HG03558 (cell line): ENCODE results near the gene GLYATL3.
A peak's percentile ranks its signal among the peaks of the same experiment; 100 is the strongest.

Experiments used
- ATAC-seq: cut with Tn5 transposase; IDR thresholded peaks from one replicate; pipeline ENCODE4 v1.9.1; 2021; ENCODE audit warnings: moderate number of reproducible peaks; ENCODE audit not compliant: unreplicated experiment; ENCODE audit errors: extremely low read depth

Gene GLYATL3

DNA sequence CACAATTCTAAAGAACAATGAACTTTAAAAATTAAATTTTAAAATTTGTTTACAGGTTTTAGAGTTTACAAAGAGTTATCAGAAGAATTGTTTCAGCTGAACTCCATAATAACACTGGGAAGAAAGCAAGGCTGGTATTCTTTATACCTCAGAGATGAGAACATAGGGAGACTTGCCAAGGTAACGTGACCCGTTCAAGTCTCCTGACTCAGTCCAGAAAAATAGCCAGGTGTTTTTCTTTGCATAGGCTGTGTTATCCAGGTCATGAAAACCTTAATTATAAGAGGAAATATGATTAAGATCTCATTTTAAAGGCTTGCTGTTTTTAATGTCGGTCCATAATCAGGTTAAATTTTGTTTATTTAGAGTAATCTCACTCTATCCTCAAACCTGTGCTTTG lies 42.2 kb downstream of the GLYATL3 start:
- ATAC-seq = no peak

DNA sequence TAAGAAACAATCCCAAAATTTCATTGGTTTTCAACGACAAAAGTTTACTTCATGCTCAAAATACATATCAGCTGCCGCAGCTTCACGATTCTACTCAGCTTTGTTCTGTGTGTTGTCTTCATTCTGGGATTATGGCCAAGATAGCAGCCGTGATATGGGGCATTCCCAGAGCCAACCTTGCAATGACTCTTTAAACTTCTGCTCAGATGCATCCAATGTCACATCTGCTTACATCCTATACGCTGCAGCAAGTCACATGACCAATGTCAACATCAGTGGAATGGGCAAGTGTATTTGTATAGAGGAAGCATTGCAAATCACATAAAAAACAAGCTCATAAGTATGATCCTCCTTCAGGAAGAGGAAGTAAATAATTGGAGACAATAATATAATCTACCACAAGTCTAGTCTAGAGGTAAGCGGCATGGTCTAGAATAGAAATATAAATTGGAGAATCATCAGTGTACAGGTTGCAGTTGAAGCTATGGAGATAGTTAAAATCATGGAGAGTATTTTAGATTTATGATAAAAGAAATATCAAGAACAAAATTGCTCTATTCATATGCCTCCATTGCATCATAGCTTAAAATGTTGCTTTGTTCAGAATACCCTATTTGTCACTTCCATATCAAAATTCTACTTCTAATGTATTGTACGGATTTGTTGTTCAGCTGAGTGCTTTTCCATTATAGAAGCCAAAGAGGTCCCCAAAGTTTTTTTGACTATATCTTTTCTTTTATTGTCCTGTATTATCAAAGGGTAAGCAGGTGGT lies 43.5 kb downstream of the GLYATL3 start:
- no peak for ATAC-seq

DNA sequence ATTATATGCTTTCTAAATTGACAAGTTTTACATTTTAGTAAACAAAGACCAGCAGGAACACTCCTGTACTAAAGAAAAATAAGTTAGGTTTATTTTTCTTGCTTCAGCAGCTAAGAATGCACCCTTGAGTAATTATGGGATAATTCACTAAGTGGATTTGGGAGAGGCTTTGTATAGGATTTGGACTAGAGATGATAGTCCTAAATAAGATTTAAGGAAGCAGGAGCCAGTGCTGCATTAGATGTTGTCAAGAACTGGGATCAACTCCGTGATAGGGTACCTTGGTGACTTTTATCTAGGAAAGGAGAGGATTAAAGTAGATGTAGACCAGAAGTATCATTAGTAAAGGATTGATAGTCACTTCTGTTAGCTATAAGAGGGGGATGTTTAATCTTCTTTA lies 46.6 kb downstream of the GLYATL3 start:
- no peak for ATAC-seq

DNA sequence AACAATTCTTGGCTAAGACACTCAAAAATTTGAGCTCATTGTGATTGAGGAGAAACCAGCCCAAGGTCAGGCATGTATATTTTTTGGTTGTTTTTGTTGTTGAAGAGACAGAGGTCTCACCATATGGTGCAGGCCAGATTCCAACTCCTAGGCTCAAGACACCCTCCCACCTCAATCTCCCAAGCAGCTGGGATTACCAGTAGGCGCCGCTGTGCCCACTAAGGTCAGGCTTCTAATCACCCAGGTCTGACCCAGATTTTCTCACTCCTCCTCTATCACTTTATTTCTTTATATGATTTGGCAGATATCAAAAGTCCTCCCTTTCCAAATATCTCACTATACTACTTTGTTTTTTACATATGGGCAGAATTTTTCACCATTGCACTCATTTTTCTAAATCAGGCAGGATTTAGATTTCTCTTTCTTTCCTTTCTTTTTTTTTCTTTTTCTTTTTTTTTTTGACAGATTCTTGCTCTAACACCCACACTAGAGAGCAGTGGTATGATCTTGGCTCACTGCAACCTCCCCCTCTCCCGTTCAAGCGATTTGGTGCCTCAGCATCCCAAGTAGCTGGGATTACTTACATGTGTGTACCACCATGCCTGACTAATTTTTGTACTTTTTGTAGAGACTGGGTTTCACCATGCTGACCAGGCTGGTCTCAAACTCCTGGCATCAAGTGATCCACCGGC lies 49.0 kb downstream of the GLYATL3 start:
- no peak for ATAC-seq

DNA sequence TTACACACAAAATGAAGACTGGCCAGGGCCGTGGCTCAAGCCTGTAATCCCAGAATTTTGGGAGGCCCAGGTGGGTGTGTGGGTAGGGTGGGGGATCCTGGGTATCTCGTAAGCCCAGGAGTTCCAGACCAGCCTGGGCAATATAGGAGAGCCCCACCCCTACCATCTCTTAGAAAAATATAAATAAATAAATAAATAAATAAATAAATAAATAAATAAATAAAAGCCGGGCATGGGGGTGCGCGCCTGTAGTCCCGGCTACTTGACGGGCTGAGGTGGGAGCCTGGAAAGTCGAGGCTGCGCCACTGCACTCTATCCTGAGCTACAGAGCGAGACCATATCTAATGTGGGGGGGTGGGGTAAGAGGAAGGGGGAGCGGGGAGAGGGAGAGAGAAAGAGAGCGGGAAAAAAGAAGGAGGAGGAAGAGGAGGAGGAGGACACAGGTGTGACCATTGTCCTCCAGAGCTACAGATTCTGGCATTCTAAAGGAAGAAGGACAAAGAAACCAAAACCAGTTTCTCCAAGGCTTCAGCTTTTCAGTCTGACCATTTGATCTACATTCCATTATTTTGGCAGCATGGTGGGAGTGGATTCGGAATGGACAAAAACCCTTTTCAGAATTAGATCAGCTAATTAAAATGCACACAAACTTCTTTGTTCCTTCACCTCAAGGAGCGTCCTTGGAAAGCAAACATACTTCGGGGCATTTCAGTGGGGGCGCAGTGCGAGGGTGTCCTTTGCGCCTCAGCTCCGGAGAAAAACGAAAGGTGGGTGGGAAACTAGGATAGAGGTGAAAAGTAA lies 50.2 kb downstream of the GLYATL3 start:
- no peak for ATAC-seq

DNA sequence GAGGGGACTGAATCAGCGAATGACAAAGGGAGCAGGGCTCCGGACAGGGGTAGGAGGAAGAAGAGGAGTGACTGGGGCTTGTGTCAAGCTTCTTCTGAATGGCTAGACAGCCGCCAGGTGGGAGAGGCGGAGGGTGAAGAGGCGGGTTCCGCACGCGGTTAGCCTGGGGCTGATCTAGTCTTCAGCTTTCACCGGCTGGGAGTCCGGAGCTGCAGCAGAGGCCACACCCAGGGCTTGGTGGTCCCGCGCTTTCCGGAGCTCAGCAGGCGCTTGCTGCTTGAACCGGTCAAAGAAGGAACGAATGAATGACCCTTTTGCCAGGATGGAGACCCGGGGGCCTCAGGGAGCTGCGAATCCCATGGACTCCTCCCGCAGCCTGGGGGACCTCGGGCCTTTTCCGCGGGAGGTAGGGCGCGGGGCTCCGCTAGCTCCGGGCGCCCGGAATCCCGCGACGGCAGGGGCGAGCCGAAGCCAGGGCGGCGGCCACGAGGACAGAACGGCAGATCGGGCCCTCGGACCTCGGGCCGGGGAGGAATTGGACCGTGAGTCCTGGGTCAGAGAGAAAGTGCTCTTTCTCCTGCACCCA lies 50.9 kb downstream of the GLYATL3 start, which contains the start of gene C6orf141:
TSS of gene C6orf141 (plus strand) at position 177 of the 586 bp plus-strand sequence. CDS start at position 302, 125 bp downstream.
- ATAC-seq = peak; percentile 64

DNA sequence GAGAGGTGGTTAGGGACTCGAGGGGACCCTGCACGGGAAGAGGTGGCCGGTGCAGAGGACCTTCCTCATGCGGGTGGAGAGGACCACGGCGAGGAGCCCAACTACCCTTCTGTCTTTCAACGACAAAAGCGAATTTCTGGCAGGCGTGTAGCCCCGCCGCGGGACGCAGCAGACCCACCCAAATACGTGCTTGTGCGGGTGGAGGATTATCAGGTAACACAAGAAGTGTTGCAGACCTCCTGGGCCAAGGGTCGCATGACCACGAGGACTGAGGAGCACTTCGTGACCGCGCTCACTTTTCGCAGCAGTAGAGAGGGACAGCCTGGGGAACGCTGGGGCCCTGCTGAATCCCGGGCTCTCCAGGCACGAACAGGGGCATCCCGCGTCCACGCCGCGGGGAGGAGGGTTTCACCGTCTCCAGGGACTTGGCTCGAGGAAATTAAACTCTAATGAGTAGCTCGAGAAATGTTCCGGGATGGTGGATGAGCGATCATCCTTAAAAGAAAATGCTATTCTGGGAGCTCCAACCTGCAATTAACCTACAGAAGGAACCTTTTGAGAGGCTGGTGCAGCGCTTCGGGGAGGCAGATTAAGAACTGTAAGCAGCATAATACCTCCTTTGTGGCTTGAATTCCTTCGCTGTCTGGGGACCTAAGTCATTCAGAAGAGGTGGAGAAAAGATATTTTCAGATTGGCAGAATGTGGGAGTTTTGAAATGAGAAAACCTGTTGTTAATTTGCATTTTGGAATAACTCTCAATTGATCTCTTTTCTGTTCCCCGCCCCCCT lies 51.5 kb downstream of the GLYATL3 start:
- no peak for ATAC-seq

DNA sequence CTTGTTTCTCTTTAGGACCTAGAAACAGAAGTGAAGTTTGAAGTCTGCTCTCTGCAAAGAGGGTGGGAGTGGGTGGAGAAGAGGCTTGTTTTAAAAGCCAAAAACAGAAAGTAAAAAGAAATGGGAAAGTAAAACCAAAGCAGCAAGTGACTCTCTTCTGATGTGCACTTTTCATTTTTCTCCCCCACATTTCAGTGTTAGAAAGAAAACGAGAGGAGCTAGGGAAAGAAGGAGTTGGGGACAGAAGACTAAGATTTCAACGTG lies 52.1 kb downstream of the GLYATL3 start:
- ATAC-seq = no peak

DNA sequence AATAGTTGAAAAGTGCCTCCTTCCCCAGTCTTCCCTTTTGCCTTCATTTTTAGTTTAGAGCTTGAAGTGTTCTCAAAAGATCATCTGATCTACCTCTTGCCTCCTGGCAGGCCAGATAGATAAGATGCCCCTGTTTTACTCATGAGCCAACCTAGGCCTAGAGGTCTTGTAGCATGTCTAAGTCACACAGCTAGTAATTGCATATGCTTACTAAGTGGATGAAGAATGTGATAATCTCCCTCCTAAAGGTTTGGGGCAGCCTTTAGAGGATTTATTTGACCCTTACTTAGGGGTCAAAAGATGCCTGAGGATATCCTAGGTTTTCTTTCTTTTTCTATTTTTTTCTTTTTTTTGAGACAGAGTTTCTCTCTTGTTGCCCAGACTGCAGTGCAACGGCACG lies 52.9 kb downstream of the GLYATL3 start:
- ATAC-seq = no peak

DNA sequence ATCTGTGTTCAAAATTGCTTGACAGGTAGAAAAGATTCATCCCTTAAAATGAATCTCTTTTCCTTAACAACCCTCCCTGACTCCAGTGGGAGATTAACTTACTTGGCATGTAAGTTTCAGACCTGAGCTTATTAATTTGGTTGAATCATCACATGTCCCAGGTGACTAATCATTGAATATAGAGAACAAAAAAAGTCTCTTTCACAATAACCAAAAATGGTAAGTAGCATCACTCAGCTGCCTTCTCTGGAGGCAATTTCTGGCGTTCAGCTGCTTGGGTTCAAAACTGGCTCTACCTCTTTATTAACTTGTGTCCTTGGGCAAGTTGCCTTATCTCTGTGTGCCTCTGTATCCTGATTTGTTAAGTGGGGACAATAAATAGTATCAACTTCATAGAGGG lies 53.7 kb downstream of the GLYATL3 start:
- no peak for ATAC-seq

DNA sequence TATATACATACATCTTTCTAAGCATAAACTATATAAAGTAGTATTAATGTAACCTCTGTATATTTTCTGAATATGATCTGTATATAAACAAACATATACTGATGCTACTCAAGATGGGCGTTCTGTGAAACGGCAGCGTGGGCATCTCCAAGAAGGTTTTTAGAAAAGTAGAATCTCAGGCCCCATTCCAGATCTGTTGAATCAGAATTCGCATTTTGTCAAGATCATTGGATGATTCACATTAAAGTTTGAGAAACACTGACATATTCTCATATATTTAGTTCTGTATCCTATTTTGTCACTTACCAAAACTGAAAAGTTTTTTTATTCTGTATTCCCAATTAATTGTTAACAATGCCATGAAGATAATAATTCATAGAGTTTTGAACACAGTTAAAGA lies 56.2 kb downstream of the GLYATL3 start:
- ATAC-seq = no peak

DNA sequence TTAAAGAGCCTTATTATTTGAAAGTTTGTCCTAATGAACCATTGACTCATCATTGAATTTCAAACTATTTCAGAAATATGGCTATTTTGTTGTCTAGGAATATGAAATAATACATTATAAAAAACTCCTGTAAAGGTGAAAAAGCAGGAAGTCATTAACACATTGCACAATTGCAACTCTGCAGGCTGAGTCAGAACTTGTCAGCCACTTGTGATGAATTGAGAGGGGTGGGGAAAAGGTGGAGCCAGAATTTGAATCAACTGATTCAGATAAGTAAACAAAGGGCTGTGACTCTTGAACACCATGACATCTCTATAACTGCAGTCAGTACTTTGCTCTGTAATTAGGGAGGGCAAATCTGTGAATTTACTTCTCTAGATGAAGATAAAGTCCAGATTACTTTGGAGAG lies 56.7 kb downstream of the GLYATL3 start:
- ATAC-seq = no peak

DNA sequence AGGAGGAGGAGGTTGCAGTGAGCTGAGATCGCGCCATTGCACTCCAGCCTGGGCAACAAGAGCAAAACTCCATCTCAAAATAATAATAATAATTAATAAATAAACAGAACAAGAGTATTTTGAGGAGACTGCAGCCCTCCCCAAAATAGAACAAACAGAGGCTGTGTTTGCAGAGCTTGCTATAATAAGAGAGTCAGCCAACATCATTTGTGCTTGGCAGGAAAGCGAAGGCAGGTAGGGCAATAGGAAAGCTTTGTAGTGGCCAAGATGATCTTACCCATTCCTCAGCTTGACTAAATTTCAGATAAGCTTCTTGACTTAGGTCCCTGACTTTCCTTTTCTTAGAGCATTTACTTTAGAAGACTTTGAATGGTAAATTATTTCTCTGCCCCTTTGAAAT lies 57.5 kb downstream of the GLYATL3 start:
- ATAC-seq = no peak

DNA sequence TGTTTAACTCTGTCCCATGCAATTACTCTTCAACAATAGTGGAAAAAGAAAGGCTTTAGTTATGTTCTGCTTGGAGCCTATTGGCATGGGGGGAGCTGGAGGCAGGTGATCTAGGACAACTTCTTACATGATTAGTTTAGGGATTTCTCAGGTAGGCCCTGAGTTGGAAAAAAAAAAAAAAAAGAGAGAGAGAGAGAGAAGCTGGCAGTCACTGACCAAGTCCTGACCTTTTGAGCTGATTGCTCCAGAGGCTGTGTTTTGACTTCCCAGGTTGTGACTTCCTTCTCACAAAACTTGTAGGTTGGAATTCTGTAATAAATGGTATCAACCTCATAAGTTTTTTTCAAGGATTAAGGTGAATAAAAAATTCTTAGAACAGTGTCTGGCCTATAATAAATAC lies 58.5 kb downstream of the GLYATL3 start:
- no peak for ATAC-seq

DNA sequence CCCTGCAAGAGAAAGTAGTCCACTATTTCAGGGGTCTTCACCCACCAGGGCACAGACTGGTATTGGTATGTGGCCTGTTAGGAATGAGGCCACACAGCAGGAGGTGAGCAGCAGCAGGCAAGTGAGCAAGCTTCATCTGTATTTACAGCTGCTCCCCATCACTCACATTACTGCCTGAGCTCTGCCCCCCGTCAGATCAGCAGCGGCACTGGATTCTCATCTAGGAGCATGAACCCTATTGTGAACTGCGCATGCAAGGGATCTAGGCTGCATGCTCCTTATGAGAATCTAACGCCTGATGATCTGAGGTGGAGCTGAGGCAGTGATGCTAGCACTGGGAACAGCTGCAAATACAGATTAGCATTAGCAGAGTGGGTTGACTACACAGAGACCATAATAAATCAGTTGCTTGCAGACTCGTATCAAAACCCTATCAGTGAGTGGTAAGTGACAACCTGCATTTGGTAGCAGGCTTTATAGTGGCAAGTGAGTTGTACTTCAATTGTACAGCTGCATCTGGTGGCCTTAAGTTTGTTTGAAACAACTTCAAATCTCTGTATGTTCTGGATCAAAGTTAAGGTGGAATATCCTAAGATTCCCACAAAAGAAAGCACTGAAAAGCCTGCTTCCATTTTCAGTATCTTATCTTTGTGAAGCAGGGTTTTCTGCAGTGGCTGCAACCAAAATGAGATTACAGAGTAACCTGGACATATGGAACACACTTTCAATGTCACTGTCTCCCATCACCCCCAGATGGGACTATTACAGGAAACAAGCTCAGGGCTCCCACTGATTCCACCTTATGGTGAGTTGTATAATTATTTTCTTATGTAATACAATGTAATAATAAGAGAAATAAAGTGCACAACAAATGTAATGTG lies 63.5 kb downstream of the GLYATL3 start:
- ATAC-seq = no peak

DNA sequence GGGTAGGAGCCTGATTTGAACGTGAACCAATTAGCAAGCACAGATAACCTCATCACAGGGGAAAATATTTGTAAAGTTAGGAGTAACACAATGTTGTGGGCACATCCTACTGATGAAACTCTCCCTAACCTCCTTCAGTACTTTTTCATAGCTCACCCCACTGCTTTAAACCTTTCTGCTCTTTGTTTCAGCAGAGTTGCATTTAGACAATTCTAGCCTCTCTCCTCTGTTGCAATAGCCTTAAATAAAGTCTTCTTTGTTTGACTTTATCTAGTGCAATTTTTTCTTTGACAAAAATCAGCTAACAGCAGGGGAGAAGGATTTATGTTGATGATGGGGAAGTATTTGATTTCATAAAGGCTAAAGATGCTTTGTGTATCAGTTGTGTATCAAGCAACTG lies 64.8 kb downstream of the GLYATL3 start:
- no peak for ATAC-seq

DNA sequence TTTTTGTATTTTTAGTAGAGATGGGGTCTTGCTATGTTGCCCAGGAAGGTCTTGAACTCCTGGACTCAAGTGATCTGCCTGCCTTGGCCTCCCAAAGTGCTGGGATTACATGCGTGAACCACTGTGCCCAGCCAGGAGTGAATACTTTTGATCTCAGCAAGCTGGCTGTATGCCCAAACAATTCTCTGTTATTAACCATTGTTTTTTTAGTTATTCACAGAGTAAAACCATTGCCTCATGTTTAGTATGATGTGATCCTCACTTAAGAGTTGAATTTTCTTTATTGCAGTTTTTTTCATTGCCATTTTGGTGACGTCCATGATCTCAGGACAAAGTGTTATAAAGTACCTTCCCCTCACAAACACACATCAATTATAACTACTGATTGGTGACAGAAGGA lies 65.5 kb downstream of the GLYATL3 start:
- ATAC-seq = no peak

DNA sequence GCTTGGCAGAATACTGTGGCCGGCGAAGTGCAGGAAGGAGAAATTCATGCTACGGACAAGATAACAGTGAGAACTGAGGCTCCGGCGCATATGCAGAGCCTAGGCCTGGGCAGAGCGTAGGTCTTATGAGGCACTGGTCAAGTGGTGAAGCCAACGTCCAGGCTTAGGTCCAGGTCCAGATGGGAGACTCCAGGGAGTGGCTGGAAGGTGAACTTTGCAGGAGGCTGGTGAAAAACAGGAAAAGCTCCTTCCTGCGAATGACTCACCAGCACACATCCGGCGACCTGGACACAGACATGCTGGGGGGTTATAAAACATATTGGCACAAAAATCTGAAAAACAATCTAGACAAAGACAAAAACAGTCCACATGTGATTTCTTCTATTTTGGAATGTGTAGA lies 66.1 kb downstream of the GLYATL3 start:
- no peak for ATAC-seq

DNA sequence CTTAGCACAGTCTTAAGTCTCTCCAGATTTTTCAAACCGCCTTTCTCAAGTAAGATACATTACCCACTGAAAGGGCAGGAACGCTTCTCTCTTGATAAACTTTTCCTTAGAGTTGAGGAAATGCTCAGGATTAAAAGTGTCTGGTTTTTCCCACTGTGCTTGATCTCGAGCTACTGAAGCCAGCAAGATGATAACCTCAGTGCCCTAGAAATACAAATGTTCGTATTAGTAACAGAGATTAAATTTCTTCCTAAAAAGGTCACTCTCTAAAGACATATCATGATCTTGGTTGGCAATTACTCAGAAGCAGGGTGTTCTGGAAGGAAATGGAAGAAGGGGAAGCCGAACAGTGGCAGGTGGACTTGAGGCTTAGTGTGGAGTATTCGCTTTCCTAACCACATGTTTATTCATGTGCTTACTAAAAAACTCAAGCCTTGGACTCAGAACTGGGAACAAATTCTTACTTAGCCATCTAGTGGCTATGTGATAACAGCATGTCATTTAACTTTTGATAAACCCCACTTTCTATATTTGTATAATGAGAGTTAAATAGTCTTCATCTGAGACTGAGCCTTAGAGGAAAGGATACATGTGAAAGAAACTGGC lies 70.9 kb downstream of the GLYATL3 start:
- ATAC-seq = no peak
